NCI-H2171 (cell line): ENCODE data around the gene SLC15A1.

Source experiments
- DNase-seq: peaks from one replicate; lab custom pipeline; 2025; lab: John Stamatoyannopoulos, UW

SLC15A1 gene

DNA sequence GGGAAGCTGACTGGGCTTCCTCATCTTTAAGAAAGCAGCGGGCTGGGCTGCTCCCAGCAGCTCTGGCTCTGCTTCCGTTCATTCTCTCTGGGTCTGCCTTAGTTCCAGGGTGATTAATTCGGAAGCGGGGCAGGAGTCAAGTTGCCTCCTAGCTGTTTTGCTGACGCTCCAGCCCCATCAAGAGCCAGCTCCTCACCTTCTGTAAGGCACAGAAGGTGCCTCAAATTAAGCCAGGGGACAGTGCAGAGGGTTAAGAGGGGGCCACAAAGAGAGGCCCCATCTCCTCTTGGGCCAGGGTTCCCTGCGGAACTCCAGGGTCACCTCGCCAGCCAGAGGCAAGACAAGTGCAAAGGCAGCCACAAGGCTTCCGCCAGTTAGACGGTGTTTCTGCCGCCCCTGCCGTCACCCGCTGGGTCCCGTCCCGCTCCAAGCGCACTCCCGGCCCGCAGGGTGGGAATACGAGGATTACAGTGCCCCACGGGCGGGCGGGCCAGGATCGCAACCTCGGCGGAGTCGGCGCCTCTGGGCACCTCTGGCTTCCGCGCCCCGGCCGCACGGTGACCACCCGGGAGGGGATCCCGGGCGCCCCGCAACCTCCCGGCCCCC, 508 bp downstream of the SLC15A1 start:
- no peak for DNase-seq

GRCh38 chr13:98751367-98751782, 1.1 kb downstream of the SLC15A1 start:
- DNase-seq: no peak

DNA sequence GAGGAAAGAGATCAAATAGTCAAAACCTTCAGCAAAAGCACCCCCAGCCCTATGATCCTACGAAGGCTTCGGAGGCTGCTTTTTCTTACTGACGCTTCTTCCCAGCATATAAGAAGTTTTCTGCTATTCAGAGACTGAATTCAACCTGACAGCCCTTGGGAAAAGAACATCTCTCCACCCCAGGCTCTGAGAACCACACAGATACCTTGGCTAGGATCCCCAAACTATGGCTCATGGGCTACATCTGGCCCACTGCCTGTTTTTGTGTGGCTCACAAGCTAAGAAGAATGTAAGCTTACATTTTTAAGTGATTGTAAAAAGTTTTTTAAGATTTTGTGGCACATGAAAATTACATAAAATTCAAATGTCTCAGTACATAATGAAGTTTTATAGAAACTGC, 3.0 kb downstream of the SLC15A1 start:
- DNase-seq: no peak

DNA sequence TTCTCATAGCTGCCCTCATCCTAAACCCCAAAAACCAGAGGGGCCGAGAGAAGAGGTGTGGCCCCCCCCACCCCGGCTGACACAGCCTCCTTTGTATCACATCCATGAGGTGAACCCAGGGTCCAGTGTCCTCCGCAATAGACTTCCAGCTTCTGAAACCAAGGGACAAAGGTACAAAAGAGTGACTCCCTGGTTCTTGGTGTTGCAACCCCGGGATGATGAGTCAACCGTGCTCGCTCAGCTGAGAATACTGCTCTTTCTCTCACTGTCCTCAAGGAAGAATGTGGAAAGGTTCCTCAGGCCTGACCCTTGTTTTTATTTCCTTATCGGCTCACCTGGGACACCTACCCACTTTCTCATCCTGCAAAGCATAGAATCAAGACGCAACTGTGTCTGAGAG, 5.5 kb downstream of the SLC15A1 start:
- no peak for DNase-seq

- no peak for DNase-seq
Measured at GRCh38 chr13:98743377-98743776, 9.1 kb downstream of the SLC15A1 start.

DNA sequence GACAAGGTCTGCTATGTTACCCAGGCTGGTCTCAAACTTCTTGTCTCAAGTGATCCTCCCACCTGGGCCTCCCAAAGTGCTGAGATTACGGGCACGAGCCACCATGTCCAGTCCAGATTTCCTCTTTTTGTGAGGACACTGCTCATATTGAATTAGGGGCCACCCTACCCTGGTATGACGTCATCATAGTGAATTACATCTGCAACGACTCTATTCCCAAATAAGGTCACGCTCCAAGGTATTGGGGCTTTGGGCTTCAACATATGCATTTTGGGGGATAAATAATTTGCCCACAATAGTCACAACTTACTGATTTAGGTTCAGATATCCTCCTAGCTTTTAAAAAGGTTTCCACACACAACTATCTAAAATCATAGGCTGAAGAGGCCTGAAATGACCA, 9.5 kb downstream of the SLC15A1 start:
- DNase-seq: no peak

DNA sequence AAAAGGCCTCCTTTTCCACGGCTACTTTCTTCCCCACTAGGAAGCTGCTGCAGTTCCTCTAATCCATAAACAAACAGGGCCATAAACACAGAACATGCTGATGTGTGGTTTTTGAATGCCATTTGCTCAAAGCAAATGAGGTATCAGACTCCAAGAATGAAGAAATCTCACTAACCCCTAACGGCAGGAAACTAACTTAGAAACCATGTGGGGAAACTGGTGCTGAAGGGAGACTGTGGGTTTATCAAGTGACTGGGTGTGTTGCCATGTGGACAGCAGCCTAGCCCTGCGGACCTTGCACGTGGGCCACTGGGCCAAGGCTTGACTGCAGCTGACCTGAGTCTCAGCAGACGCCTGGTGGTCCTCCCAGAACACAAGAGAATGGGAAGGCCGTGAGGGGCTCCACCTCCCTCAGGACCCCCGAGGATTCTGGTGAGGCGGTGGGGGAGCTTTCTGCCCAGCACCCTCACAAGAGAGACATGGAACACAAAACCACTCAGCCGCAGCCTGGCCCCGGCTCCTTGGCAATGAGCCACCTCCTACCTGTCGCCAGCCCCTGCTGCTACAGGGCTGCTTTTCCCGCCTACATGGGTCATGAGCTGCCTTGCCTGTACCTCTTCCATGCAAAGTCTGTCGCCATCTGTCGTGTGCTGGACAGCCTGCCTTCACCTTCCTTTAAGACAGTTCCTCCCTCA, 10.6 kb downstream of the SLC15A1 start:
- DNase-seq: peak; percentile 32

GRCh38 chr13:98740131-98740530, 12.3 kb downstream of the SLC15A1 start:
- no peak for DNase-seq

DNA sequence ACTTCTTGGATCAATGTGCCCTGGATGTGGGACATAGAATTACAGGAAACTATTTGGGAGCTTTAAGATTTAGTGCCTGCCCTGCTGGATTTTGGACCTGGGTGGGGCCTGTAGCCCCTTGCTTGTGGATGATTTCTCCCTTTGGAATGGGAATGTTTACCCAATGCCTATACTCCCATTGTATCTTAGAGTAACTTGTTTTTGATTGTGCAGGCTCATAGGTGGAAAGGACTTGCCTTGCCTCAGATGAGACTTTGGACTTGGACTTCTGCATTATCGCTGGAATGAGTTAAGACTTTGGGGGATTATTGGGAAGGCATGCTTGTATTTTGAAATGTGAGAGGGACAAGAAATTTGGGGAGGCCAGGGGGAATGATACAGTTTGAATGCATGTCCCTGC, 13.5 kb downstream of the SLC15A1 start:
- no peak for DNase-seq

- DNase-seq: no peak
Measured at GRCh38 chr13:98738213-98738612, 14.3 kb downstream of the SLC15A1 start.

- DNase-seq: no peak
Measured at GRCh38 chr13:98731925-98732324, 20.5 kb downstream of the SLC15A1 start.

- no peak for DNase-seq
Measured at GRCh38 chr13:98731038-98731437, 21.4 kb downstream of the SLC15A1 start.

- no peak for DNase-seq
Measured at GRCh38 chr13:98730441-98730840, 22.0 kb downstream of the SLC15A1 start.

DNA sequence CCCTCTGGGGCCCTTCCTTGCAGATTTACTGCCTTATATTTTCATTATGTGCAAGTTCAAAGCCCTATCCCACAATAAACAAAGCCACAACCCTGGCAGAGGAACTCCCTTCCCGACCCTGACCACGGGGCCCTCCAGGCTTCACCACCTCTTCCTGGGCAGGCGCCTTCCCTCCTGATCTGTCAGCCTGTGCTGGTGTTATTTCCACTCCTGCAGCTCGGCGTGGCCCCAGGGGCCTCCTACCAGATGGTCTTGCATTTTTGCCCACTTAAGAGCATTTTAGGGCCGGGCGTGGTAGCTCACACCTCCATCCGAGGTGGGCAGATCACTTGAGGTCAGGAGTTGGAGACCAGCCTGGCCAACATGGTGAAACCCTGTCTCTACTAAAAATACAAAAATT, 22.8 kb downstream of the SLC15A1 start:
- no peak for DNase-seq

DNA sequence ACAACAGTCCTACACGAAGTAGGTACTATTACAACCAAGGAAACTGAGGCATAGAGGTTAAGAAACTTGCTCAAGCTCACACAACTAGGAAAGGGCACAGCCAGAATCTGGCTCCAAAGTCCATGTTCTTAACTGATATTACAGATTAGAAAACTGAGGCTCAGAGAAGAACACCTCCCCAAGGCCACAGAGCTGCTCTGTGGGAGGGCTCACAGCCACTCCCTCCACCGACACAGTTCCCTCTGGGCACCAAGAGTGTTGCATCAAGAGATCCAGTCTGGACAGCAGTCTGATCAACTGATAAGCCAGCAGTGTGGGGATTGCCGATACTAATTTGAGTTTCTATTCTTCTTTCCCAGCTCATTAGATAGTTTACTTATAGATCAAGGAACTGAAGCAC, 29.5 kb downstream of the SLC15A1 start:
- DNase-seq: no peak

GRCh38 chr13:98721825-98722510, 30.5 kb downstream of the SLC15A1 start:
- DNase-seq: no peak

GRCh38 chr13:98719527-98720250, 32.8 kb downstream of the SLC15A1 start:
- no peak for DNase-seq

DNA sequence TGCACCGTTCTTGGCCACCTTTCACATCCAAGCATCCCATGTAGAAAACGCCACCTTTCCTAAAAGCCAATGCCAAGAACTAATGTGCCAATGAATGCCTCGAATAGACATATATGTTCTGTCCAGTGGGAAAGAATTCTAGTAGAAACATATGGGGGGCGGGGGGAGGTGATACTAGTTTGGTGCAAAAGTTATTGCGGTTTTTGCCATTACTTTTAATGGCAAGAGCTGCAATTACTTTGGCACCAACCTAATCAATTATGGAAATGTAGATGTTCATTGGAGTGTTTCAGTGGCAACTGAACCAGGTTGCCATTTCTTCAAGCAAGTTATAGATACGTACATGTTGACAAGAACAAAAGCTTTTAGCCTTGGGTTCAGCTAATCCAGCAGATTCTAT, 34.6 kb downstream of the SLC15A1 start:
- no peak for DNase-seq

DNA sequence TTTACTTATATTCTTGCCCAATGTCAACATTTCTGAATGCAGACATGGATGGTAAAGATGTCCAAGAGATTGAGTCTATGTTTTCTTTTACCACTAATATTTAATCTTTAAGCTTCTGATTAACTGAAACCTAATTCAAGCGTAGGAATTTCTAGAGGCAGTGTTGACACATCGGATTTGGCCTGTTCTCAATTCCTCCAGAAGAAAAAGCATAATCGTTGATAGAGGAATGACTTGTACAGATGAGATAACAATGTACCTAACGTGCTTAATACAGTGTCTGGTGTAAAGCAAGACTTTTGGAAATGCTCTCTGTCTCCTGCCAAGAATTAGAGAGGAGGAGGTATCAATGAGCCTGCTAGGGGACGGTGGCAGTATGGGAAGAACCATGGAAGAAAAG, 35.2 kb downstream of the SLC15A1 start:
- DNase-seq: no peak

GRCh38 chr13:98710521-98710920, 42.0 kb downstream of the SLC15A1 start:
- no peak for DNase-seq

DNA sequence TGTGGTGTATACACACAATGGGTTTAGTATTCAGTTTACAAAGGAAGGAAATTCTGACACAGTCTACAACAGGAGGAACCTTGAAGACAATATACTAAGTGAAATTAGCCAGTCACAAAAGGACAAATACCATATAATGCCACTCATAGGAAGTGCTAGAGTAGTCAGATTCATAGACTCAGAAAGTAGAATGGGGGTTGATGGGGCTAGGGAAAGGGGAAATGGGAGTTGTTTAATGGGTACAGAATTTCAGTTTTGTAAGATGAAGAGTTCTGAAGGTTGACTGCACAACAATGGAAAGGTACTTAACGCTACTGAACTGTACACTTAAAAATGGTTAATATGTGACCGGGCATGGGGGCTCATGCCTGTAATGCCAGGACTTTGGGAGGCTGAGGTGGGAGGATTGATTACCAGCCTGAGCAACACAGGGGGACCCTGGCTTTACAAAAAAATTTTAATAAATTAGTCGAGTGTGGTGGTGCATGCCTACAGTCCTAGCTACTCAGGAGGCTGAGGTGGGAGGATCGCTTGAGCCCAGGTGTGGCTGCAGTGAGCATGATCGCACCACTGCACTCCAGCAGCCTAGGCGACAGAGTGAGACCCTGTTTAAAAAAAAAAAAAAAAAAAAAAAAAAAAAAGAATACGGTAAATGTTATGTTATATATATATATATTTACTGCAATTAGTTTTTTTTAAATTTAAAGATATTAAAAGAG, 45.0 kb downstream of the SLC15A1 start:
- no peak for DNase-seq

DNA sequence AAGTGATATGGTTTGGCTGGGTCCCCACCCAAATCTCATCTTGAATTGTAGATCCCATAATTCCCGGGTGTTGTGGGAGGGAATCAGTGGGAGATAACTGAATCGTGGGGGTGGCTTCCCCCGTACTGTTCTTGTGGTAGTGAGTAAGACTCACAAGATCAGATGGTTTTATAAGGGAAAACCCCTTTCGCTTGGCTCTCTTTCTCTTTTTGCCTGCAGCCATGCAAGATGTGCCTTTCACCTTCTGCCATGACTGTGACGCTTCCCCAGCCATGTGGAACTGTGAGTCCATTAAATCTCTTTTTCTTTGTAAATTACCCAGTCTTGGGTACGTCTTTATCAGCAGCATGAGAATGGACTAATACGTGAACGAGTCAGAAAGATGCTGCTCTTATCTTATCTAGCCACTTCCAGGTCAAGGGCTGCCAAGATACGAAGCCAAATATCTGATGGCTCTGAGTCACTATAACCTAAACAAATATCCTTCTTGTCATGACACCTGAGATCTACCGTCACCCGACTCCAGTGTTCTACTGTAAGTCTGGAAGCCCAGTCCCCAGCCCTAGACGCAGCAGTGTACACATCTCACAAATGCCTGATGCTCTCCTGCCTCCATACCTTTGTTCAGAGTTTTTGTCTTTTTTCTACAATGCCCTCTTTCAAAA, 45.9 kb downstream of the SLC15A1 start:
- no peak for DNase-seq
